DND-41 (cell line): ENCODE data around the gene RFC5.

ENCODE experiments used
- CTCF ChIP-seq: IDR thresholded peaks from 2 replicates; pipeline ENCODE4 v1.5.1; 2012; ENCODE audit warnings: borderline replicate concordance, low read length, moderate library complexity, mild to moderate bottlenecking; ENCODE audit not compliant: poor library complexity, severe bottlenecking; ENCODE audit errors: extremely low read depth
- EZH2 ChIP-seq: IDR thresholded peaks from 3 replicates; pipeline ENCODE4 v1.6.1; 2012; ENCODE audit warnings: borderline replicate concordance, low read depth, mild to moderate bottlenecking, moderate library complexity, low read length, inconsistent platforms; ENCODE audit not compliant: severe bottlenecking

DNA sequence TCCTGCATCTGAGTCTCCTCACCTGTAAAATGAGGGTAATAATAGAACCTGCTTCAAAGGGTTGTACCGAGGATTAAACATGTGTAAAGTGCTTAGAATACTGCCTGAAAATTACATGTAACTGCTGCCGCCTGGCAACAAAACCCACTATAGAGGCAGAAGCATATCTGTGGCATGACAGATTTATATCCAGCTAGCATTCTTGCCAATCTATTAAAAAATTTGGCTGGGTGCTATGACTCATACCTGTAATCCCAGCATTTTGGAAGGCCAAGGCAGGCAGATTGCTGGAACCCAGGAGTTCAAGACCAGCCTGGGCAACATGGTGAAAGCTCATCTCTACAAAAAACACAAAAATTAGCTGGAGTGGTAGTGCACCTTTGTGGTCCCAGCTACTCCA is 31.3 kb upstream of the RFC5 start:
- TF ChIP-seq CTCF (no peak), EZH2 (no peak)
